ENCODE measurements around the gene GAB4. TPM values are rescaled to one million over a fixed set of nuclear protein-coding genes. Genes with fewer than 3 reads are reported as not detected.
A peak's percentile ranks its signal among the peaks of the same experiment; 100 is the strongest.

GAB4 gene
- total and polyA plus RNA-seq, 2 experiments from 2014 or later = 1.5 to 1.7 TPM

DNA sequence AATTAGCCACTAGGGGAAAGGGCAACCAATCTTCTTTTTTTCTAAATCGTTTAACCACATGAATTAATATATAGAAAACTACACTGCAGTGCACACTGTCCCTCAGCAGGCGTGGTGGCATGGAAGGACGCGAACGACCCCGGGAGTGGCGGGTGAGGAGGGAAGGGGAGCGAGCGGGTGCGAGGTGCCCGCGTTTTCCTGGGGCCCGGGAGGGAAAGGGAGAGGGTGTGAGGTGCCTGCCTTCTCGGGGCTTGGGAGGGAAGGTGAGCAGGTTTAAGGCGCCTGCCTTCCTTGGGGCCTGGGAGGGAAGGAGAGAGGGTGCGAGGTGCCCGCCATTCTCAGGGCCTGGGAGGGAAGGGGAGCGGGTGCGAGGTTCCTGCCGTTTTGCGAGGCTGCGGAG lies 765 bp downstream of the GAB4 start:
- H3K4me3 ChIP-seq = peak overlapping the region; percentile 66
- no peaks in the 10 kb centered on the region for H3K36me3 ChIP-seq (ENCODE audit: insufficient read depth)
- no peaks in the 10 kb centered on the region for H3K79me2 ChIP-seq (replicated peaks; ENCODE audit: insufficient read depth)
- peaks cover 34% of the 10 kb centered on the region for H3K27me3 Mint-ChIP-seq (ENCODE audit: insufficient read depth, low read depth, poor library complexity)
- no peak overlapping the region for H3K27ac Mint-ChIP-seq
- peak; percentile 65 for ATAC-seq
- H3K4me2 ChIP-seq = peak overlapping the region; percentile 84
- H2AFZ ChIP-seq = peak overlapping the region; percentile 93
- no peaks in the 10 kb centered on the region for H3K4me1 ChIP-seq (ENCODE audit: insufficient read depth)
- peaks cover 4% of the 10 kb centered on the region; the same call in 2 of the 3 replicates for H3K36me3 Mint-ChIP-seq (ENCODE audit: low read depth)
- H3K9me2 ChIP-seq (ENCODE audit: insufficient read depth) = no peaks in the 10 kb centered on the region
- no peak overlapping the region for H3K27ac ChIP-seq (ENCODE audit: low read depth)
- H3F3A ChIP-seq (replicated peaks; ENCODE audit: low read depth) = no peaks in the 10 kb centered on the region
- DNase-seq (ENCODE audit: low spot score) = peak; percentile 68
- peaks cover 72% of the 10 kb centered on the region for H3K27me3 ChIP-seq (ENCODE audit: insufficient read depth)
- peaks cover 93% of the 10 kb centered on the region for H3K9me3 Mint-ChIP-seq
- H3K4me1 Mint-ChIP-seq = no peaks in the 10 kb centered on the region
- no peaks in the 10 kb centered on the region; the same call in 1 of the 2 replicates for H4K20me1 ChIP-seq (replicated peaks; ENCODE audit: insufficient read depth)
- no peak for TF ChIP-seq JUNB (IDR thresholded peaks at IDR 0.05; ENCODE audit: unreplicated experiment)
- no peak for TF ChIP-seq CREB1 (CRISPR knock-in tag; IDR thresholded peaks at IDR 0.05; ENCODE audit: low read depth)
- TF ChIP-seq POLR2AphosphoS5 (IDR thresholded peaks at IDR 0.05; ENCODE audit: low read depth) = no peak
- TF ChIP-seq EZH2phosphoT487 (IDR thresholded peaks at IDR 0.05; ENCODE audit: unreplicated experiment) = no peak
- no peak for TF ChIP-seq ETS1 (IDR thresholded peaks at IDR 0.05)
- TF ChIP-seq EZH2 (IDR thresholded peaks at IDR 0.05; ENCODE audit: low read depth, unreplicated experiment) = peak; percentile 61
- TF ChIP-seq ZNF114 (CRISPR knock-in tag; IDR thresholded peaks at IDR 0.05) = no peak
- TF ChIP-seq ZNF331 (CRISPR knock-in tag; IDR thresholded peaks at IDR 0.05; ENCODE audit: low read depth) = no peak
- TF ChIP-seq, protein P1, sequence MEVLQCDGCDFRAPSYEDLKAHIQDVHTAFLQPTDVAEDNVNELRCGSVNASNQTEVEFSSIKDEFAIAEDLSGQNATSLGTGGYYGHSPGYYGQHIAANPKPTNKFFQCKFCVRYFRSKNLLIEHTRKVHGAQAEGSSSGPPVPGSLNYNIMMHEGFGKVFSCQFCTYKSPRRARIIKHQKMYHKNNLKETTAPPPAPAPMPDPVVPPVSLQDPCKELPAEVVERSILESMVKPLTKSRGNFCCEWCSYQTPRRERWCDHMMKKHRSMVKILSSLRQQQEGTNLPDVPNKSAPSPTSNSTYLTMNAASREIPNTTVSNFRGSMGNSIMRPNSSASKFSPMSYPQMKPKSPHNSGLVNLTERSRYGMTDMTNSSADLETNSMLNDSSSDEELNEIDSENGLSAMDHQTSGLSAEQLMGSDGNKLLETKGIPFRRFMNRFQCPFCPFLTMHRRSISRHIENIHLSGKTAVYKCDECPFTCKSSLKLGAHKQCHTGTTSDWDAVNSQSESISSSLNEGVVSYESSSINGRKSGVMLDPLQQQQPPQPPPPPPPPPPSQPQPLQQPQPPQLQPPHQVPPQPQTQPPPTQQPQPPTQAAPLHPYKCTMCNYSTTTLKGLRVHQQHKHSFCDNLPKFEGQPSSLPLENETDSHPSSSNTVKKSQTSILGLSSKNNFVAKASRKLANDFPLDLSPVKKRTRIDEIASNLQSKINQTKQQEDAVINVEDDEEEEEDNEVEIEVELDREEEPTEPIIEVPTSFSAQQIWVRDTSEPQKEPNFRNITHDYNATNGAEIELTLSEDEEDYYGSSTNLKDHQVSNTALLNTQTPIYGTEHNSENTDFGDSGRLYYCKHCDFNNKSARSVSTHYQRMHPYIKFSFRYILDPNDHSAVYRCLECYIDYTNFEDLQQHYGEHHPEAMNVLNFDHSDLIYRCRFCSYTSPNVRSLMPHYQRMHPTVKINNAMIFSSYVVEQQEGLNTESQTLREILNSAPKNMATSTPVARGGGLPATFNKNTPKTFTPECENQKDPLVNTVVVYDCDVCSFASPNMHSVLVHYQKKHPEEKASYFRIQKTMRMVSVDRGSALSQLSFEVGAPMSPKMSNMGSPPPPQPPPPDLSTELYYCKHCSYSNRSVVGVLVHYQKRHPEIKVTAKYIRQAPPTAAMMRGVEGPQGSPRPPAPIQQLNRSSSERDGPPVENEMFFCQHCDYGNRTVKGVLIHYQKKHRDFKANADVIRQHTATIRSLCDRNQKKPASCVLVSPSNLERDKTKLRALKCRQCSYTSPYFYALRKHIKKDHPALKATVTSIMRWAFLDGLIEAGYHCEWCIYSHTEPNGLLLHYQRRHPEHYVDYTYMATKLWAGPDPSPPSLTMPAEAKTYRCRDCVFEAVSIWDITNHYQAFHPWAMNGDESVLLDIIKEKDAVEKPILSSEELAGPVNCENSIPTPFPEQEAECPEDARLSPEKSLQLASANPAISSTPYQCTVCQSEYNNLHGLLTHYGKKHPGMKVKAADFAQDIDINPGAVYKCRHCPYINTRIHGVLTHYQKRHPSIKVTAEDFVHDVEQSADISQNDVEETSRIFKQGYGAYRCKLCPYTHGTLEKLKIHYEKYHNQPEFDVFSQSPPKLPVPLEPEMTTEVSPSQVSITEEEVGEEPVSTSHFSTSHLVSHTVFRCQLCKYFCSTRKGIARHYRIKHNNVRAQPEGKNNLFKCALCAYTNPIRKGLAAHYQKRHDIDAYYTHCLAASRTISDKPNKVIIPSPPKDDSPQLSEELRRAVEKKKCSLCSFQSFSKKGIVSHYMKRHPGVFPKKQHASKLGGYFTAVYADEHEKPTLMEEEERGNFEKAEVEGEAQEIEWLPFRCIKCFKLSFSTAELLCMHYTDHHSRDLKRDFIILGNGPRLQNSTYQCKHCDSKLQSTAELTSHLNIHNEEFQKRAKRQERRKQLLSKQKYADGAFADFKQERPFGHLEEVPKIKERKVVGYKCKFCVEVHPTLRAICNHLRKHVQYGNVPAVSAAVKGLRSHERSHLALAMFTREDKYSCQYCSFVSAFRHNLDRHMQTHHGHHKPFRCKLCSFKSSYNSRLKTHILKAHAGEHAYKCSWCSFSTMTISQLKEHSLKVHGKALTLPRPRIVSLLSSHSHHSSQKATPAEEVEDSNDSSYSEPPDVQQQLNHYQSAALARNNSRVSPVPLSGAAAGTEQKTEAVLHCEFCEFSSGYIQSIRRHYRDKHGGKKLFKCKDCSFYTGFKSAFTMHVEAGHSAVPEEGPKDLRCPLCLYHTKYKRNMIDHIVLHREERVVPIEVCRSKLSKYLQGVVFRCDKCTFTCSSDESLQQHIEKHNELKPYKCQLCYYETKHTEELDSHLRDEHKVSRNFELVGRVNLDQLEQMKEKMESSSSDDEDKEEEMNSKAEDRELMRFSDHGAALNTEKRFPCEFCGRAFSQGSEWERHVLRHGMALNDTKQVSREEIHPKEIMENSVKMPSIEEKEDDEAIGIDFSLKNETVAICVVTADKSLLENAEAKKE (CRISPR knock-in tag; IDR thresholded peaks at IDR 0.05) = no peak
- no peak for TF ChIP-seq REST (IDR thresholded peaks at IDR 0.05; ENCODE audit: unreplicated experiment)
- TF ChIP-seq NANOG (IDR thresholded peaks at IDR 0.05; ENCODE audit: borderline replicate concordance) = no peak
- TF ChIP-seq STAT1 (IDR thresholded peaks at IDR 0.05; ENCODE audit: unreplicated experiment) = no peak
- TF ChIP-seq CTCF (conservative IDR thresholded peaks at IDR 0.05; ENCODE audit: low read depth in 2 of 2) = peak in 1 of 2 experiments; percentile 54; a peak in 2 of 4 replicates
- peak overlapping the region; percentile 53 for H3K4me3 Mint-ChIP-seq
